ENCODE measurements around the gene MB.

The MB gene

DNA sequence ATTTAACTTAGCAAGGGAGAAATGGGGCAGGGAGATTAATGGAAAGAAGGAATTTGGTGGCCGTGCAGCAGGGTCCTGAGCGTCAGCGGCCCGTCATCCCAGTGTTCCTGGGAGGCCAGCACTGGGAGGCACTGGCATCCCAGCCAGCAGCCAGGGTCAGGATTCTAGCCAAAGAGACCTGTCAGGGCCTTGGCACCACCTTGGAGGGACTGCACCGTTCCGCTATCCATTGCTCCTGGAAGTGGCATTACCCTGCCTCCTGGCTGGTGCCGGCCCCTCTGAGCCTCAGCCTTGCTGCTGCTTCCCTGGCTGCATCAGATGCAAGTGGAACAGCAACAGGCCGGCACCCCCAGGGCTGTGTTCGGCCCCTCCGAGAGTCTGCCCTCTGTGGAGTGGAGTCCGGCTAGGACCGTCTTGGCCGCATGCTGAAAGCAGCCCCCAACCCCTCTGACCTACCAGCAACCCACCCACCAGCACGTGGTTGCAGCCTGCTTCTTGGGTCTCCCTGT is 46.4 kb downstream of the MB start:
- TF ChIP-seq, protein P1, sequence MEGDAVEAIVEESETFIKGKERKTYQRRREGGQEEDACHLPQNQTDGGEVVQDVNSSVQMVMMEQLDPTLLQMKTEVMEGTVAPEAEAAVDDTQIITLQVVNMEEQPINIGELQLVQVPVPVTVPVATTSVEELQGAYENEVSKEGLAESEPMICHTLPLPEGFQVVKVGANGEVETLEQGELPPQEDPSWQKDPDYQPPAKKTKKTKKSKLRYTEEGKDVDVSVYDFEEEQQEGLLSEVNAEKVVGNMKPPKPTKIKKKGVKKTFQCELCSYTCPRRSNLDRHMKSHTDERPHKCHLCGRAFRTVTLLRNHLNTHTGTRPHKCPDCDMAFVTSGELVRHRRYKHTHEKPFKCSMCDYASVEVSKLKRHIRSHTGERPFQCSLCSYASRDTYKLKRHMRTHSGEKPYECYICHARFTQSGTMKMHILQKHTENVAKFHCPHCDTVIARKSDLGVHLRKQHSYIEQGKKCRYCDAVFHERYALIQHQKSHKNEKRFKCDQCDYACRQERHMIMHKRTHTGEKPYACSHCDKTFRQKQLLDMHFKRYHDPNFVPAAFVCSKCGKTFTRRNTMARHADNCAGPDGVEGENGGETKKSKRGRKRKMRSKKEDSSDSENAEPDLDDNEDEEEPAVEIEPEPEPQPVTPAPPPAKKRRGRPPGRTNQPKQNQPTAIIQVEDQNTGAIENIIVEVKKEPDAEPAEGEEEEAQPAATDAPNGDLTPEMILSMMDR (IDR thresholded peaks at IDR 0.05; ENCODE audit: low read depth, low read length, missing control alignments), result no peak
- H3K4me3 ChIP-seq (replicated peaks; ENCODE audit: low read depth, low read length), result no peak overlapping the region
- DNase-seq (ENCODE audit: extremely low read depth, low read depth), result no peak

DNA sequence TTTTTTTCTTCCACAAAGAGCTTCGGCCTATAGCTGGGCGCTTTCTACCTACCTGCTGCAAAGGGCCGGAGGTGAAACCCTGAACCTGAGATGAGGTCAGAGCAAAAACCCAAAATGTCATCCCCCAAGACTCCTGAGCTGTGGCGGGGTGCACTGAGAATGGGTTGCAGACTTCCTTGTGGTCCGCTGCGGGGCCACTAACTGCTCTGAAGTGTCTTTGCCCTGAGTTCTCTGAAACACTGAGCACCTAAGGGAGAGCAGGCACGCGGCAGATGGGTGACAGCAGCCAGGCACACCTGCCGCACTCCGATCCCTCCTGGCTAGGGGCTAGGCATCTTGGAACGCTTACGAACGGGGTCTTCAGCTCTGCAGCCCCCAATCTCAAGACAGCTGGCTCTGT is 47.2 kb downstream of the MB start:
- TF ChIP-seq, protein P1 (IDR thresholded peaks at IDR 0.05; ENCODE audit: low read depth, low read length, missing control alignments), result no peak
- H3K4me3 ChIP-seq (replicated peaks; ENCODE audit: low read depth, low read length), result no peak overlapping the region
- no peak for DNase-seq (ENCODE audit: extremely low read depth, low read depth)

DNA sequence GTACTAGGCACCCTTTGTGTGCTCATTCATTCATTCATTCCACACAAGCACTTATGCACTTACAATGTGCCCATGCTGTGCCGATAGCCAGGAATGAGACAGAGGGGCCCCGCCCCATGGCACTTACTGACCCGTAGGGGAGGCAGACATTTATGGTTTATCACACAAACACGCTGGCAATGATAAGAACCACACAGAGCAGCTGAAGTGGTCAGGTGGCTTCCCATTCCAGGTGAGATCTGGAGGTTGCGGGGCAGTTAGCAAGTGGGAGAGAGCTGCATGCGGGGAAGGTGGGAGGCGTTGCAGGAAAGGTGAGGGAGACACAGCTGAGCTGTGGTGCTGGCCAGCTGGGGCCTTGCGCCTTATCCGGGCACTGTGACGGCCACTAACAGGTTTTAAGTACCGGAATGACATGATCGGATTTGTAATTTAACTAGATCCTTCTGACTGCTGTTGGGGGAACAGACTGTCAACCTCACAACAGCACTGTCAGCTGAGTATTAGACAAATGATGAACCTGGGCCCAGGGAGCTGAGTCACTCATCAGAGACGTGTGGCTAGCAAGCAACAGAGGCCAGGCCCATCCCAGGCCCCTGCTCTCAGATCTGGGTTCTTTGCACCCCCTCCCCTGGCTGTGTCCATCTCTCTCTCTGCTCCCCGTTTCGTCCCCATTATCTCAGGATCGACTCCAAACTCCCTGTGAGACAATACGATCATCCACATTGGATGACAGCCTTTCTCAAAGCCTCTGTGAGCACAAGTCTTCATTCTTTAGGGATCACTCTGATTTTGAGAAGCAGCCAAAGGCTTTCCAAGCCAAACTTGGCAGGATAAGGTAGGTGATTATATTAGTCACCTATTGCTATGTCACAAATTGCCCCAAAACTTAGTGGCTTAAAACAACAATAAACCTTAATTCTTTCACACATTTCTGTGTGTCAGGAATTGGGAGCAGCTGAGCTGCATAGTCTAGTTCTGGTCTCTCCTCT is 48.1 kb downstream of the MB start:
- DNase-seq (ENCODE audit: extremely low read depth, low read depth), result no peak
- no peak overlapping the region for H3K4me3 ChIP-seq (replicated peaks; ENCODE audit: low read depth, low read length)
- TF ChIP-seq, protein P1 (IDR thresholded peaks at IDR 0.05; ENCODE audit: low read depth, low read length, missing control alignments), result no peak

- H3K4me3 ChIP-seq (replicated peaks; ENCODE audit: low read depth, low read length), result no peak overlapping the region
- TF ChIP-seq, protein P1 (IDR thresholded peaks at IDR 0.05; ENCODE audit: low read depth, low read length, missing control alignments), result no peak
- no peak for DNase-seq (ENCODE audit: extremely low read depth, low read depth)
Observed at GRCh38 chr22:35567351-35568141, 49.6 kb downstream of the MB start.

GRCh38 chr22:35564975-35565867 is 51.9 kb downstream of the MB start:
- no peak overlapping the region for H3K4me3 ChIP-seq (replicated peaks; ENCODE audit: low read depth, low read length)
- DNase-seq (ENCODE audit: extremely low read depth, low read depth), result no peak
- TF ChIP-seq, protein P1 (IDR thresholded peaks at IDR 0.05; ENCODE audit: low read depth, low read length, missing control alignments), result no peak

- no peak overlapping the region for H3K4me3 ChIP-seq (replicated peaks; ENCODE audit: low read depth, low read length)
- no peak for DNase-seq (ENCODE audit: extremely low read depth, low read depth)
- TF ChIP-seq, protein P1 (IDR thresholded peaks at IDR 0.05; ENCODE audit: low read depth, low read length, missing control alignments), result no peak
Observed at GRCh38 chr22:35563211-35563610, 53.9 kb downstream of the MB start.

Measured in HFF-Myc (cell line).